Brain pericyte (primary cell): Measurements from ENCODE around the gene HSPA9.

ENCODE experiments used
- DNase-seq: peaks from one replicate; pipeline ENCODE4 v3.0.0-alpha.2; 2012; ENCODE audit warnings: low read depth, low spot score

The HSPA9 gene

GRCh38 chr5:138575194-138576015 is at the start of gene HSPA9:
Gene HSPA9, minus strand, starts transcription at chr5:138575401. Its CDS starts 83 bp downstream, at chr5:138575318.
- DNase-seq, result peak; percentile 99

- no peak for DNase-seq
Measured at GRCh38 chr5:138623053-138623452, 47.9 kb upstream of the HSPA9 start.

- no peak for DNase-seq
Measured at GRCh38 chr5:138622051-138622450, 46.9 kb upstream of the HSPA9 start.

- DNase-seq, result no peak
Measured at GRCh38 chr5:138620663-138621224, 45.5 kb upstream of the HSPA9 start.

DNA sequence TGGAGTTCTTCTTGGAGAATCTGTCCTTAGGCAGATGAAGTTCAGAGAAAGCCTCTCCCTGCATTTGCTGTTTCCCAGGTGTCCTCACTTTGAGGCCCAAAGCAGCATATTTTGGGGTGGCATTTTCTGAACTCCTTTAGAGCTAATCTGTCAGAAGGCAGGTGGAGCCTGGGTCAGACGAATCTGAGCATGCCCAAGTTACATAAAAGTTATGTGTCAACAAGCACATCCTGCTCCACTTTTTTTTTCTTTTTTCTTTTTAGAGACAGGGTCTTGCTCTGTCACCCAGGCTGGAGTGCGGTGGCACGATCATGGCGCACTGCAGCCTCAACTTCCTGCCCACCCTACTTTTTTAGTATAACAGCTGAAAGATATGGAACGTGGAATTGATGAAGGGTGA is 41.3 kb upstream of the HSPA9 start:
- no peak for DNase-seq

GRCh38 chr5:138615461-138615860 is 40.3 kb upstream of the HSPA9 start:
- no peak for DNase-seq

DNA sequence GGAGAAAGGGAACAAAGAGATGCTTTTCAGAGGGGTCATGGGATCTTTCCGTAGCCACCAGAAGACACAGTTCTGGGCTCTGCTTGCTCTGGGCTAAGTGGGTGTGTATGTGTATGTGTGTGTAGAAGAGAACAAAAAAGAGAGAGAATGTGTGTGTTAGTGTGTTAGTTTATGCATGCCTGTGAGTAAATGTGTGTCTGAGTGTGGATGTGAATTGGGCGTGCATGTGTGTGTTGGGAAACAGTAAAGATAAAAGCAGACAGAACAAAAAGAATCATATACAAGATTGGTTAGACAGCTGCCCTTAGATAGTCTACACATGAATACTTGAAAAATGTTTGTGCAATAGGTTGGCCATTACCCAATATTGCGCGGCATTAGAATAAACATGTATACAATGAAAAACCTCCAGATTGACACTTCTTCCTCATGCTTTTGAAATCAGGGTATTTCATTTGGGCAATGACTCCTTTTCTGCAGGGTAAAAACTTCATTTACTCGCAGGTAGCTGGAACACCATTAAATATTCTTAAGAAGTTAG is 36.5 kb upstream of the HSPA9 start:
- no peak for DNase-seq

DNA sequence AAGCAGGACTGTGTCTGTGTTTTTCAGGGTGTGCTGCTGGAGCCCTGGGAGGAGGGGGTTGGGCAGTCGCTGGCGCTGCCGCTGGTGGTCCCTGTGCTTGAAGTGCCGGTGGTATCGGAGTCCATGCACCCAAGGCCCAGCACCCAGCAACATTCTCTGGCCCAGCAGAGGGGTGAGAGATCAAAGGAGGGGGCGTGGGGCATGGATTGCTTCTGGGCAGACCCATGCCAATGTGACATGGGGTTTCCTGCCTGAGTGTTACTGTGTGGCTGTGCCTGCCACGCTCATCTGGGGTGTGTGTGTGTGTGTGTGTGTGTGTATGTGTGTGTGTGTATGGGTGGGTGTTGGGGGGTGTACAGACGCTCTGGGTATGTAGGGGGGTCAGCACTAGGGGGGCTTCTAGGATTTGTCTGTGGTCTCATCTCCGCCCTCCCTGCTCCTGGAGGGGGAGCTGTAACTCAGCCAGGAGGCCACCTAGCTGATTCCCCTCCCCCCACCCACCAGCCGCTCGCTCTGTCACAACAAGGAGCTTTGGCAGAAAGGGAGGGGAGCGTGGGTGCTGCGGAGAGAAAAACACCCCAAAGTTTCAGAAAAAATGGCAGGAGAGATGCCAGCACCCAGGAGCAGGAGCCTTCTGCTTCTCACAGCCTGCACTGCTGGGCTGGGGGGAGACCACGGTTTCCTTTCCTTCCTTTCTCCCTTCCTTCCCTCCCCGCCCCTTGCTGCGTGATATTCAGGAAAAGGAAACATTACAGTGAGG is 35.9 kb upstream of the HSPA9 start:
- no peak for DNase-seq

- DNase-seq, result no peak
Measured at GRCh38 chr5:138610415-138610917, 35.3 kb upstream of the HSPA9 start.

DNA sequence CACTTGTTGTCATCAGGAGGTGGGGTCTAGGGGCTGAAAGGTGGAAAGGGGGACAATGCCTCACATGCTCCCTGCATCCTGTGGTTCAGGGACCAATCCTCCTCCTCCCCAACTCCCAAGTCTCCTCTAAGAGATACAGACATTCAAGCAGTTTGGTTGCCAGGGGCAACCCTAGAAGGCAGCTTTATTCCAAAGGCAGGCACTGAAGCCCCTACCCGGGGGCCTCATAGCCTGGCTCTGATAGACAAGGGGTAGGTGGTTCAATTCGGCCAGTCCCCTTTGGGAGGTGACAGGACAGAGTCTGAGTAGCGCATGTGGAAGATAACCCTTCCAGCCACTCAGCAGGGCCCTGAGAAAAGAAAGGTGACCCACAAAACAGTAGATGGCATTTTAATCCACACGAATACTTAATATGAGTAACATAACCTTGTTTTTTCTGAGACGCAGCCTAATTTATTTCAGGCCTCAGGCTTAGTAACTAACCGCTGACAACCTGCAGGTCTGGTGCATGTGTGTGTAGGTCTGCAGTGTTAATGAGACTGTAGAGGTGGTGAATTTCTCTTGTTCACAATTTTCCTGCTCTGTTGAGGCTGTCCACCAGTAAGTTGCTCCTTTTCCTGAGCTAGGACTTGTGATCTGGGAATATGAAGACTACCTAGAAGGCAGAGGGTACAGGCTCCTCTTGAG is 31.3 kb upstream of the HSPA9 start:
- DNase-seq, result no peak

DNA sequence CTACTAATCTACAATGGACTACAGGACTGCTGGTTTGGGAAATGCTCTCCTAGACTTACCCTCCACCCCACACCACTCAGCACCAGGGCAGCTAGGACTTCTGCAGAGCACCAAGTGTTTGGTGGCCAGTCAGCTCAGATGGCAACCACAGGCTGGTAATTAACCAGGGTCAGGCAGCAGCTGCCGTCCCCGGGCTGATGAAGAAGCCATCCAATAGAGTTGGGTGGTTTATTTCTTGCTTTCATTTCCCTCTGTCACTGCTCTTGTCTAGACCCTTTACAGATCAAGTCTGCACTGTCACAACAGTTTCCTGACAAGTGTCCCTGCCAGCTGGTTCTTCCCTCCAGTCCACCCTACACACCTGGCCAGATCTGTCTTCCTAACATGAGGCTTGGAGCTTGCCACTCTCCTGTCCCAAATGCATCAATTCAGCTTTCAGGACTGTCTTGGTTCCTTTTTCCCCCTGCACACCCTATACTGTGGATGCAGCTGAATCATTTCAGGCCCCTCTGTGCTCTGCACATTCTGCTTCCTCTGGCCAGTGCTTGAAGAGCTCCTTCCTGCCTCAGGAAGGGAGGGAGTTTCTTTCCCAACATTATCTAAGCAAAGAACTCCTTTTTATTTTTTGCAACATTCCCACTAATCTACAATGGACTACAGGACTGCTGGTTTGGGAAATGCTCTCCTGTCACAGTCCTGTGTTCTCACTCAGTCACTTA is 30.2 kb upstream of the HSPA9 start:
- DNase-seq, result no peak

- DNase-seq, result no peak
Measured at GRCh38 chr5:138604176-138604785, 29.1 kb upstream of the HSPA9 start.

DNA sequence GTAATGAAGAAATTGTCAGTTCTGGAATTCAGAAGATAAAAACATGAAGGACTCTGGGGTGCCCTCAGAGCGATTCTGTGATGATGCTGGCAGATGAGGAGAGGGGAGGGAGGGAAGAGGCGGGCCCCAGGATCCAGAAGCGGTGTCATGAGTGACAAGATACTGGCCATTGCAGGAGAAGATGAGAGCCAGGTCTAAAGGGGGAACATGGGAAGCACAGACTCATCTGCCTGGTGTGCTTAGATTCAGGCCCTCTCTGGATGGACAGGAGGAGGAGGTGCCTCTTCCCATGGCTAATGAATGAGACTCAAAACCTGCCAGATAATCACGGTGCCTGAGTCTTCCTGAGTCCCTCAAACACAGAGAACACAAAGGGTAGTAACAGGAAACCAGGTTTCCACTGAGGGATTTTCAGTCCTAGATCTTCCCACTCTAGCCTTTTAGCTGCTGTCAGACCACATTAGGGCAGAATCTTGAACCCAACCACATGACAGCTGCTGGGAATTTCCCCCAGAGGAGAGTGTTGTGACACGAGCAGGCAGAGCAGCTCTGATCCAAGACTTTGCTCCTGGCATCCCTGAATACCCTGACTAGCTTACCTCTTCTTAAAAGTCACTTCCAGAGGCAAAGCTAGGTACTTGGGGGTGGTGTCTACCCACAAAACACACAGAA is 28.2 kb upstream of the HSPA9 start:
- no peak for DNase-seq

DNA sequence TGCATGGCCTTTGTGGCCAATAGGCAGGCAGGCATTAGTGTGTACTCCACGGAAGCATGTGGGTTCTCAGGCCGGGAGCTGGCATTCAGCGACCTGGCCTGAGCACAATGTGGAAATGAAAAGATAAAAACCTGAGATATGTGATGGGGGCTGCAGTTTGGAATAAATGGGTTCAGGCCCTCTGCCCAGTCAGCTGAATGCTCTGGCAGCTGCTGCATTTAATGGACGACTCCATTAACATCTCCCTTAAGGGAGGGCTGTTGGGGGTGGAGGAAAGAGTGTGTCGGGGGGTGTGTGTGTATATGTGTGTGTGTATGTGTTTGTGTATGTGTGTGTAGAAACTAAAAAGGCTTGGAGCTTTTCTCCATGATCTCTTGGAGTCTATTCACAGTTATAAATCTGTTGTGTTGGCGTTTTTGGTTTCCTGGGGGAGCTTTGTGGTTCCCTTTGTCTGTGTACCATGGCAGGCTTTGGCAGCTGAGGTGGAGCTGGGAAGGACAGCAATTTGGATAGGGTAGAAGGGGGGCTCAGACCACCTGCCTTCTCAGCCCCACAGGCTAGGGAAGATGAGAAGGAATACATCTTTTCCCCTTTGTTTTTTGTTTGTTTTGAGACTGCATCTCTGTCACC is 27.3 kb upstream of the HSPA9 start:
- DNase-seq, result no peak

DNA sequence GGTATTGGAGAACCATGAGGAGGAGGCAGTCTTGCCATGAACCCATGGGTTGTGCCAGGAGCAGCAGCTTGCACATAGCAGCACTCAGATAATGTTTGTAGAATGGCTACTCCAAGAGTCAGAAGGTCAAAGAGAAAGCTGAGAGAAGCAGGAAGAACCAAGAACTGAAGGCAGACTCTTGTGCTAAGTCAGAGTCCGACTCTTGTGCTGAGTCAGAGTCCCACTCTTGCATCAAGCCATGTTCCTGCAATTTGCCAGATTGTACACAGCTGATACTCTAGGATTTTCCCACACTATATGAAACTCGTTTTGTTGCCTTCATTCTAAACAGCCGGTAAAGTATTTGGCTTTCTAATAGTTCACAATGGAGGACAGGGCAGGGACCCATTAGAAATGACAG is 26.2 kb upstream of the HSPA9 start:
- no peak for DNase-seq

DNA sequence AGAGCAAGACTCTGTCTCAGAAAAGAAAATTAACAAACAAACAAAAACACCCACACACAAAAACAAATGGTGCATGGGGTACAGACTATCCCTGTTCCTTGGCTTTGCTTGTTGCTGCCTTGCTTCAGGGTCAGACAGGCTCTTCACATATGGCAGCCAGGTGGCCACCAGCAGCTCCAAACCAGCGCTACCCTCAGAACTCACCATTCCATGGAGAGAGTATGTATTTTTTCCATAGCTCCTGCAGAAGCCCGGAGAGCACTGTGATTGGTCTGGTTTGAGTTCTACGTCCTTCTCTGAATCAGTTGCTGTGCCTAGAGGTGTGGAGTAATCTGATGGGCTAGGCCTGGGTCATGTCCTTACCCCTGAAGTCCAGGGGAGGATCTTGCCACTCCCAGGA is 25.2 kb upstream of the HSPA9 start:
- no peak for DNase-seq

DNA sequence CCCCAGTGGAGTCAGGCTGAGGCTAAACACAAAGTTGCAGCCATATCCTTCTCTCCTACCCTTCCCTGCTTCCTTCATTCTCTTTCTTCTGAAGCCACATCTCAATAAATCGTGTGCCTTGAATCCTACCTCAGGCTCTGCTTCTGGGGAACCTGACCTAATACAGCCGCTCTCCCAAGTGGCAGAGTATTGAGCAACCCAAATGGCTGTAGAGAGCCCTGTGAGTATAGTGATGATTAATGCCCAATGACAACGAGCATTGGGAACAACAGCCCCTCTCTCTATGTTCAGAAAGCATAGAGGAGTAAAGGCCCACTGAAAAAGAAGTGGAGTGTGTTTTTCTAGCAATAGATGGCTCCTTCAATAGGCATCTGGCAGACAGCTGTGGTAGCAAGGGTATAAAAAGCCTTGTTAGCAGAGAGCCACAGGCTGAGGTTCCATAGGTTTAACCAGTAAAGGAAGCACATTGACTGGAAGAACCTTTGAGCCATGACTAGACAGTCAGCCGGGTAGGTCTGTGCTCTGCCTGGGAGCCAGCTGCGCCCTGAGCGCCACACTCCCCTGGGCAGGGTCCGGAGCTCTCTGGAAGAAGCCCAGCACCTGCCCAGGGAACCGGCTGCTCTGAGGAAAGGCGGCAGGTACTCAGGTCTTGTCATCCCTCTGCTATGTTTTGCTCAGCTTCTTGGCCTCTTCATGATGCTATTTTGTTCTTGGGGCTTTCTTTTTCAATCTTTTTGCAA is 22.6 kb upstream of the HSPA9 start:
- DNase-seq, result no peak

GRCh38 chr5:138596105-138596881 is 21.1 kb upstream of the HSPA9 start:
- DNase-seq, result no peak
